ENCODE data around the gene CTNNBIP1. TPM values are rescaled to one million over a fixed set of nuclear protein-coding genes. Genes with fewer than 3 reads are reported as not detected.
A peak's percentile ranks its signal among the peaks of the same experiment; 100 is the strongest.

The CTNNBIP1 gene
- total and polyA plus RNA-seq, 2 of the 8 experiments (the other 6 are each of a cell fraction or from before 2014, with no cell fraction given): 40.9 to 46.6 TPM

- H3K4me2 ChIP-seq (ENCODE audit: insufficient read depth in 1 of 2, low read depth in 2 of 2, low read length in 2 of 2): peak overlapping the region; percentile 35 to 45; a peak in 3 of 4 replicates
- H2AK5ac ChIP-seq (ENCODE audit: low read depth, low read length): no peak overlapping the region
- no peak overlapping the region for H4K8ac ChIP-seq (ENCODE audit: extremely low read depth, insufficient read depth, low read length)
- no peak overlapping the region for H2BK120ac ChIP-seq (replicated peaks; ENCODE audit: low read depth, low read length)
- H3K36me3 ChIP-seq (ENCODE audit: control insufficient read depth in 2 of 4, insufficient read depth in 4 of 4, low read length in 3 of 4): no peaks in the 10 kb centered on the region; a peak in 1 of 8 replicates
- H3K9ac ChIP-seq (replicated peaks in 1 of 4; ENCODE audit: extremely low read depth in 1 of 4, low read depth in 3 of 4, low read length in 3 of 4): no peak overlapping the region; a peak in 1 of 7 replicates
- DNase-seq (ENCODE audit: low read depth in 1 of 2, low spot score in 2 of 2): peak in 1 of 2 experiments; percentile 64
- peak overlapping the region in 1 of 4 experiments; percentile 20; a peak in 3 of 8 replicates for H3K4me3 ChIP-seq (ENCODE audit: extremely low read depth in 1 of 4, insufficient read depth in 2 of 4, low read depth in 3 of 4, low read length in 4 of 4)
- no peak overlapping the region for H2BK20ac ChIP-seq (ENCODE audit: low read length)
- no peak overlapping the region for H2AFZ ChIP-seq (ENCODE audit: low read length)
- no peak overlapping the region for H3K56ac ChIP-seq (replicated peaks; ENCODE audit: insufficient read length, low read depth, low read length)
- no peaks in the 10 kb centered on the region for H3K79me2 ChIP-seq (ENCODE audit: control insufficient read depth in 1 of 2, insufficient read depth in 2 of 2, low read length in 2 of 2)
- peak overlapping the region; percentile 87; the same call in 1 of the 2 replicates for H2BK5ac ChIP-seq (ENCODE audit: low read depth, low read length)
- no peak overlapping the region for H3K23ac ChIP-seq (ENCODE audit: insufficient read length)
- no peaks in the 10 kb centered on the region for H3K9me3 ChIP-seq (ENCODE audit: insufficient read depth in 2 of 2, low read depth in 1 of 2, low read length in 1 of 2)
- peaks cover 7 to 24% (median 14%) of the 10 kb centered on the region in 4 experiments for H3K4me1 ChIP-seq (replicated peaks in 1 of 4; ENCODE audit: control insufficient read depth in 3 of 4, insufficient read depth in 4 of 4, low read length in 3 of 4)
- H4K91ac ChIP-seq (replicated peaks; ENCODE audit: insufficient read length, low read length): no peak overlapping the region
- H3K18ac ChIP-seq (ENCODE audit: extremely low read depth, low read length): peak overlapping the region; percentile 78; the same call in 1 of the 2 replicates
- no peak overlapping the region; the same call in 1 of the 2 replicates for H2BK12ac ChIP-seq (ENCODE audit: low read depth, low read length)
- H3K4ac ChIP-seq (replicated peaks; ENCODE audit: insufficient read length, low read depth, low read length): no peak overlapping the region
- H3K23me2 ChIP-seq (ENCODE audit: low read depth, low read length): no peaks in the 10 kb centered on the region; the same call in 1 of the 2 replicates
- WGBS, 2 experiments (ENCODE audit: extremely low coverage in 1 of 2, insufficient coverage in 1 of 2, insufficient read length in 1 of 2, insufficient replicate concordance in 2 of 2, low coverage in 1 of 2, low lambda C conversion rate in 2 of 2, missing lambda C conversion rate in 1 of 2): 73% methylated on average over 16 of the region's 18 CpGs; no CpG with 5 or more reads in 1 of the 2 experiments
- ChIA-PET CTCF (ENCODE audit: partially characterized antibody) (interaction anchor here (0.6 to 8.0 kb wide), 12 partner anchors 11 to 309 kb away, joined by 3 to 63 read pairs (median 4); no protein-coding TSS in a partner anchor), POLR2A (ENCODE audit: partially characterized antibody) (interaction anchor here (1.0 to 1.6 kb wide), 4 partner anchors 15 to 182 kb away, joined by 3 to 4 read pairs (median 4); partner anchors contain the start of gene UBE4B)
- H3K27me3 ChIP-seq (replicated peaks in 1 of 4; ENCODE audit: control insufficient read depth in 3 of 4, extremely low read depth in 1 of 4, insufficient read depth in 3 of 4, low read length in 3 of 4): no peaks in the 10 kb centered on the region
- H4K20me1 ChIP-seq (replicated peaks in 1 of 2; ENCODE audit: control insufficient read depth in 1 of 2, insufficient read depth in 2 of 2, low read length in 2 of 2): peaks cover 0 to 3% of the 10 kb centered on the region in 2 experiments
- peak overlapping the region; percentile 61; the same call in 1 of the 2 replicates for H2BK15ac ChIP-seq (ENCODE audit: low read length)
- FAIRE-seq: no peak
- H3K79me1 ChIP-seq (ENCODE audit: low read depth, low read length): no peaks in the 10 kb centered on the region
- no peak overlapping the region for H3K27ac ChIP-seq (ENCODE audit: low read depth, low read length)
- no peak overlapping the region for H3K14ac ChIP-seq (ENCODE audit: insufficient read length)
- H4K5ac ChIP-seq (ENCODE audit: insufficient read length, low read depth, low read length): no peak overlapping the region
- no peak for TF ChIP-seq RBBP5 (IDR thresholded peaks at IDR 0.05; ENCODE audit: borderline replicate concordance, low read depth, low read length)
- no peak for TF ChIP-seq RXRA (IDR thresholded peaks at IDR 0.05; ENCODE audit: insufficient read depth, low read depth, low read length)
These were observed 59.5 kb downstream of the CTNNBIP1 start for GRCh38 chr1:9850442-9851162.
